ENCODE results near the gene SULT1C3. TPM values are rescaled to one million over a fixed set of nuclear protein-coding genes. Genes with fewer than 3 reads are reported as not detected.

The SULT1C3 gene
- total RNA-seq, 1 donor from 2014 or later = not detected

GRCh38 chr2:108226564-108226963, 13.2 kb upstream of the SULT1C3 start:
- TF ChIP-seq CTCF (IDR thresholded peaks at IDR 0.05) = no peak
- Mint-ChIP-seq H3K9me3 (peaks cover 10% of the 10 kb centered on the region), H3K4me1 (no peaks in the 10 kb centered on the region), H3K4me3 (no peak overlapping the region), H3K27ac (no peak overlapping the region), H3K27me3 (peaks cover 11% of the 10 kb centered on the region), H3K36me3 (ENCODE audit: low read depth) (no peaks in the 10 kb centered on the region)
- ATAC-seq (ENCODE audit: low read depth) (no peak), DNase-seq (no peak)
- intact Hi-C loops (cut with micrococcal nuclease) = no loop called here
- POLR2A ChIA-PET = no interaction called here
- CTCF ChIA-PET = no interaction called here

- DNase-seq = no peak
- no peak for ATAC-seq (ENCODE audit: low read depth)
- H3K27ac Mint-ChIP-seq = no peak overlapping the region
- H3K4me3 Mint-ChIP-seq = no peak overlapping the region
- ChIA-PET POLR2A (no interaction called here), CTCF (no interaction called here)
- no peaks in the 10 kb centered on the region for H3K36me3 Mint-ChIP-seq (ENCODE audit: low read depth)
- peaks cover 9% of the 10 kb centered on the region for H3K9me3 Mint-ChIP-seq
- intact Hi-C loops (cut with micrococcal nuclease) = no loop called here
- TF ChIP-seq CTCF (IDR thresholded peaks at IDR 0.05) = no peak
- peaks cover 13% of the 10 kb centered on the region for H3K27me3 Mint-ChIP-seq
- H3K4me1 Mint-ChIP-seq = no peaks in the 10 kb centered on the region
These were observed 11.8 kb upstream of the SULT1C3 start for GRCh38 chr2:108228006-108228405.

- POLR2A ChIA-PET = no interaction called here
- H3K27me3 Mint-ChIP-seq = peaks cover 13% of the 10 kb centered on the region
These were observed 11.2 kb upstream of the SULT1C3 start for GRCh38 chr2:108228537-108228936.

GRCh38 chr2:108229875-108230274, 9.9 kb upstream of the SULT1C3 start:
- TF ChIP-seq CTCF (IDR thresholded peaks at IDR 0.05) = no peak
- peaks cover 13% of the 10 kb centered on the region for H3K27me3 Mint-ChIP-seq
- no peak overlapping the region for H3K4me3 Mint-ChIP-seq
- no peak for ATAC-seq (ENCODE audit: low read depth)
- peaks cover under 1% of the 10 kb centered on the region for H3K9me3 Mint-ChIP-seq
- H3K4me1 Mint-ChIP-seq = no peaks in the 10 kb centered on the region
- intact Hi-C loops (cut with micrococcal nuclease) = no loop called here
- no peak overlapping the region for H3K27ac Mint-ChIP-seq
- CTCF ChIA-PET = no interaction called here
- no peaks in the 10 kb centered on the region for H3K36me3 Mint-ChIP-seq (ENCODE audit: low read depth)
- no peak for DNase-seq
- POLR2A ChIA-PET = interaction anchor here (0.6 kb wide), 1 partner anchor 10 kb away, joined by 4 read pairs; the partner anchor contains the start of gene SULT1C3

More at GRCh38 chr2:108228537-108228936, 11.2 kb upstream of the SULT1C3 start:
- Mint-ChIP-seq H3K4me3 (no peak overlapping the region), H3K4me1 (no peaks in the 10 kb centered on the region), H3K9me3 (peaks cover 6% of the 10 kb centered on the region), H3K27ac (no peak overlapping the region), H3K36me3 (ENCODE audit: low read depth) (no peaks in the 10 kb centered on the region)
- intact Hi-C loops (cut with micrococcal nuclease) = no loop called here
- ATAC-seq (ENCODE audit: low read depth) = no peak
- no peak for DNase-seq
- no peak for TF ChIP-seq CTCF (IDR thresholded peaks at IDR 0.05)
- CTCF ChIA-PET = no interaction called here

GRCh38 chr2:108235577-108235976, 4.2 kb upstream of the SULT1C3 start:
- H3K27ac Mint-ChIP-seq = no peak overlapping the region
- POLR2A ChIA-PET = no interaction called here

More at GRCh38 chr2:108235577-108235976, 4.2 kb upstream of the SULT1C3 start:
- intact Hi-C loops (cut with micrococcal nuclease) = no loop called here
- Mint-ChIP-seq H3K9me3 (peaks cover 15% of the 10 kb centered on the region), H3K27me3 (peaks cover 9% of the 10 kb centered on the region), H3K4me1 (no peaks in the 10 kb centered on the region), H3K36me3 (ENCODE audit: low read depth) (no peaks in the 10 kb centered on the region), H3K4me3 (no peak overlapping the region)
- CTCF ChIA-PET = no interaction called here
- DNase-seq = no peak
- ATAC-seq (ENCODE audit: low read depth) = no peak
- no peak for TF ChIP-seq CTCF (IDR thresholded peaks at IDR 0.05)
